ENCODE data around the gene MYL12A. TPM values are rescaled to one million over a fixed set of nuclear protein-coding genes. Genes with fewer than 3 reads are reported as not detected.
A peak's percentile ranks its signal among the peaks of the same experiment; 100 is the strongest.

Gene MYL12A
- total RNA-seq, 1 experiment from 2014 or later = 284 TPM

- H3K4me1 ChIP-seq (ENCODE audit: insufficient read depth, low read length) = no peaks in the 10 kb centered on the region; the same call in 1 of the 2 replicates
Measured at GRCh38 chr18:3279201-3280185, 31.9 kb downstream of the MYL12A start.

More at GRCh38 chr18:3279201-3280185, 31.9 kb downstream of the MYL12A start:
- Histone ChIP-seq H2BK12ac (ENCODE audit: insufficient read length, low read depth, low read length) (no peak overlapping the region), H2AK5ac (ENCODE audit: insufficient read length, low read length) (no peak overlapping the region), H2BK120ac (ENCODE audit: low read depth, low read length, poor library complexity, severe bottlenecking) (no peak overlapping the region), H3K79me1 (ENCODE audit: insufficient read depth, low read depth, low read length, poor library complexity, severe bottlenecking) (no peaks in the 10 kb centered on the region), H3K27ac (ENCODE audit: insufficient read length, low read depth, low read length) (no peak overlapping the region), H4K20me1 (ENCODE audit: control insufficient read depth, insufficient read depth, insufficient read length) (no peaks in the 10 kb centered on the region), H3K27me3 (ENCODE audit: insufficient read depth, low read length) (no peaks in the 10 kb centered on the region), H2BK15ac (ENCODE audit: low read depth, low read length) (no peak overlapping the region), H3K18ac (ENCODE audit: insufficient read length, low read depth, low read length) (no peak overlapping the region), H3K56ac (ENCODE audit: insufficient read length, low read depth, low read length) (no peak overlapping the region), H2BK5ac (ENCODE audit: insufficient read length, low read length) (no peak overlapping the region), H4K8ac (replicated peaks; ENCODE audit: insufficient read length, low read depth, low read length) (no peak overlapping the region), H3K23ac (ENCODE audit: insufficient read length, low read depth, low read length) (no peak overlapping the region), H4K91ac (ENCODE audit: insufficient read length, low read depth, low read length) (no peak overlapping the region), H3K4ac (ENCODE audit: low read depth, low read length) (no peak overlapping the region), H3K79me2 (ENCODE audit: insufficient read depth, low read length) (no peaks in the 10 kb centered on the region), H2BK20ac (ENCODE audit: low read depth, low read length, poor library complexity, severe bottlenecking) (no peak overlapping the region), H3T11ph (ENCODE audit: low read length) (no peak overlapping the region), H3K14ac (ENCODE audit: insufficient read depth, low read length) (no peak overlapping the region), H2AFZ (ENCODE audit: low read length) (no peak overlapping the region), H3K9ac (ENCODE audit: extremely low read depth, insufficient read length, low read length) (no peak overlapping the region), H3K23me2 (ENCODE audit: insufficient read length, low read depth, low read length, poor library complexity, severe bottlenecking) (no peaks in the 10 kb centered on the region), H3K9me3 (ENCODE audit: control insufficient read depth, low read depth, low read length) (no peaks in the 10 kb centered on the region), H3K4me2 (ENCODE audit: insufficient read depth, insufficient read length, low read length) (no peak overlapping the region), H4K5ac (ENCODE audit: insufficient read length, low read depth, low read length) (no peak overlapping the region)
- Mint-ChIP-seq H3K9me3 (no peaks in the 10 kb centered on the region), H3K27me3 (ENCODE audit: low read depth) (no peaks in the 10 kb centered on the region), H3K4me1 (peaks cover 37 to 39% of the 10 kb centered on the region in 2 experiments), H3K27ac (peak overlapping the region in 2 of 3 experiments; percentile 27 to 55; a peak in 3 of 7 replicates), H3K4me3 (peak overlapping the region in 1 of 2 experiments; percentile 2; a peak in 2 of 5 replicates), H3K36me3 (ENCODE audit: insufficient read depth in 1 of 3, low read depth in 3 of 3) (peaks cover 11 to 31% (median 19%) of the 10 kb centered on the region in 3 experiments; a peak in 6 of 7 replicates)
- no peak for DNase-seq
- no peak; the same call in 2 of the 3 replicates for TF ChIP-seq CTCF (conservative IDR thresholded peaks at IDR 0.05)
- WGBS (ENCODE audit: extremely low coverage, insufficient read length, low lambda C conversion rate) = no CpG with 5 or more reads among the region's 14 CpGs
